KMS-11 (cell line): Measurements from ENCODE around the gene FSTL5.

Source experiments
- H2AFZ ChIP-seq: fragments of 200-600 bp; sonication (generic); 2 replicates; pipeline ENCODE4 v1.6.1; 2016; ENCODE audit warnings: antibody characterized with exemption, mixed run types, low read depth
- H3K27ac ChIP-seq: fragments of 200-600 bp; sonication (generic); 2 replicates; pipeline ENCODE4 v1.6.1; 2016; ENCODE audit warnings: mild to moderate bottlenecking, mixed run types
- H3K27me3 ChIP-seq: fragments of 200-600 bp; sonication (generic); 2 replicates; pipeline ENCODE4 v1.6.1; 2017; ENCODE audit warnings: mild to moderate bottlenecking, low read depth, mixed run types, moderate library complexity; ENCODE audit not compliant: insufficient read depth
- H3K36me3 ChIP-seq: fragments of 200-600 bp; sonication (generic); 2 replicates; pipeline ENCODE4 v1.6.1; 2017; ENCODE audit warnings: mild to moderate bottlenecking, mixed run types; ENCODE audit not compliant: insufficient read depth
- H3K4me1 ChIP-seq: fragments of 200-600 bp; sonication (generic); 2 replicates; pipeline ENCODE4 v1.6.1; 2016; ENCODE audit warnings: mild to moderate bottlenecking, low read depth, mixed run types; ENCODE audit not compliant: poor library complexity, severe bottlenecking
- H3K4me2 ChIP-seq: fragments of 200-600 bp; sonication (generic); 2 replicates; pipeline ENCODE4 v1.7.0; 2016; ENCODE audit warnings: mild to moderate bottlenecking, mixed run types
- H3K4me3 ChIP-seq: fragments of 200-600 bp; sonication (generic); IDR thresholded peaks from 2 replicates; pipeline ENCODE4 v1.6.1; 2017; ENCODE audit warnings: low read depth, low read length, mixed read lengths; ENCODE audit not compliant: insufficient read depth
- H3K79me2 ChIP-seq: fragments of 200-600 bp; sonication (generic); 2 replicates; pipeline ENCODE4 v1.6.1; 2016; ENCODE audit warnings: low read depth, mixed run types; ENCODE audit not compliant: insufficient read depth
- H3K9ac ChIP-seq: fragments of 200-600 bp; sonication (generic); 2 replicates; pipeline ENCODE4 v1.6.1; 2016; ENCODE audit warnings: mild to moderate bottlenecking, mixed run types
- H4K20me1 ChIP-seq: fragments of 200-600 bp; sonication (generic); 2 replicates; pipeline ENCODE4 v1.6.1; 2016; ENCODE audit warnings: mild to moderate bottlenecking, mixed run types; ENCODE audit not compliant: insufficient read depth
- CTCF ChIP-seq: fragments of 200-600 bp; sonication (generic); conservative IDR thresholded peaks from 2 replicates; pipeline ENCODE4 v1.6.1; 2017; ENCODE audit warnings: low read depth, mild to moderate bottlenecking, antibody characterized with exemption, low read length, moderate library complexity, mixed read lengths

The FSTL5 gene

GRCh38 chr4:161892951-161893350, 270.8 kb downstream of the FSTL5 start:
- H3K4me3 ChIP-seq, result no peak overlapping the region
- no peak overlapping the region for H3K27ac ChIP-seq
- H3K4me2 ChIP-seq, result no peak overlapping the region
- no peaks in the 10 kb centered on the region for H3K36me3 ChIP-seq
- H3K27me3 ChIP-seq, result no peaks in the 10 kb centered on the region
- no peak overlapping the region for H2AFZ ChIP-seq
- H3K4me1 ChIP-seq, result peaks cover 7% of the 10 kb centered on the region
- H3K79me2 ChIP-seq, result no peaks in the 10 kb centered on the region
- TF ChIP-seq CTCF, result no peak
- no peak overlapping the region for H3K9ac ChIP-seq
- H4K20me1 ChIP-seq, result no peaks in the 10 kb centered on the region

- no peak for TF ChIP-seq CTCF
- no peaks in the 10 kb centered on the region for H3K27me3 ChIP-seq
- H3K4me1 ChIP-seq, result no peaks in the 10 kb centered on the region
- no peak overlapping the region for H2AFZ ChIP-seq
- H3K27ac ChIP-seq, result no peak overlapping the region
- no peak overlapping the region for H3K9ac ChIP-seq
- no peaks in the 10 kb centered on the region for H3K36me3 ChIP-seq
- H3K4me3 ChIP-seq, result no peak overlapping the region
- H3K79me2 ChIP-seq, result no peaks in the 10 kb centered on the region
- H3K4me2 ChIP-seq, result no peak overlapping the region
- no peaks in the 10 kb centered on the region for H4K20me1 ChIP-seq
These were observed 280.6 kb downstream of the FSTL5 start for GRCh38 chr4:161883157-161883556.

- H3K27ac ChIP-seq, result no peak overlapping the region
- H3K4me2 ChIP-seq, result no peak overlapping the region
- no peaks in the 10 kb centered on the region for H3K4me1 ChIP-seq
- no peak for TF ChIP-seq CTCF
- H3K9ac ChIP-seq, result no peak overlapping the region
- no peaks in the 10 kb centered on the region for H3K27me3 ChIP-seq
- H4K20me1 ChIP-seq, result no peaks in the 10 kb centered on the region
- no peak overlapping the region for H3K4me3 ChIP-seq
- no peaks in the 10 kb centered on the region for H3K36me3 ChIP-seq
- no peaks in the 10 kb centered on the region for H3K79me2 ChIP-seq
- H2AFZ ChIP-seq, result no peak overlapping the region
These were observed 282.4 kb downstream of the FSTL5 start for GRCh38 chr4:161881370-161881769.

GRCh38 chr4:161869511-161869910, 294.3 kb downstream of the FSTL5 start:
- H3K4me2 ChIP-seq, result no peak overlapping the region
- H4K20me1 ChIP-seq, result no peaks in the 10 kb centered on the region
- no peaks in the 10 kb centered on the region for H3K27me3 ChIP-seq
- H3K4me1 ChIP-seq, result no peaks in the 10 kb centered on the region
- H3K4me3 ChIP-seq, result no peak overlapping the region
- H3K79me2 ChIP-seq, result no peaks in the 10 kb centered on the region
- H3K9ac ChIP-seq, result no peak overlapping the region
- TF ChIP-seq CTCF, result no peak
- no peak overlapping the region for H3K27ac ChIP-seq
- H3K36me3 ChIP-seq, result no peaks in the 10 kb centered on the region
- no peak overlapping the region for H2AFZ ChIP-seq
